SK-N-SH (cell line): ENCODE results near the gene OVOL1. TPM values are rescaled to one million over a fixed set of nuclear protein-coding genes. Genes with fewer than 3 reads are reported as not detected.
A peak's percentile ranks its signal among the peaks of the same experiment; 100 is the strongest.

Source experiments
- CTCF ChIA-PET: fragments of 300-600, 350-600 bp; formaldehyde crosslinking; extraction: SDS; loops from one replicate; lab custom pipeline; 2021; lab: Yijun Ruan, JAX
- POLR2A ChIA-PET: fragments of 350-600 bp; sonication (Branson Sonifier 250); formaldehyde crosslinking; extraction: SDS; loops from one replicate; lab custom pipeline; 2020; ENCODE audit warnings: antibody characterized with exemption, inconsistent platforms; lab: Yijun Ruan, JAX
- DNase-seq: peaks from one replicate; pipeline ENCODE4 v3.0.0; 2012
- H2AFZ ChIP-seq: fragments of 200-600 bp; sonication (generic); 2 replicates; pipeline ENCODE4 v1.8.1; 2016; ENCODE audit warnings: antibody characterized with exemption, mild to moderate bottlenecking, low read depth
- H3F3A ChIP-seq: fragments of 200-600 bp; sonication (generic); replicated peaks from 2 replicates; pipeline ENCODE3; 2016; ENCODE audit warnings: antibody characterized with exemption, mild to moderate bottlenecking; ENCODE audit not compliant: insufficient read depth
- H3K27ac ChIP-seq, 2 experiments: fragments of 200-500 bp in 1 of 2; fragments of 200-600 bp in 1 of 2; sonication (Bioruptor generic) in 1 of 2; sonication (generic), shearing (Covaris generic) in 1 of 2; 2 replicates each; pipeline versions ENCODE4 v1.5.1 to v1.6.1; 2014 to 2016; ENCODE audit warnings: low read depth in 2 of 2, inconsistent platforms in 1 of 2, low read length in 1 of 2, mild to moderate bottlenecking in 1 of 2, mixed read lengths in 1 of 2
- H3K27me3 ChIP-seq: fragments of 200-600 bp; sonication (generic), shearing (Covaris generic); 2 replicates; pipeline ENCODE4 v1.6.1; 2016; ENCODE audit warnings: mixed run types; ENCODE audit not compliant: insufficient read depth
- H3K36me3 ChIP-seq, 2 experiments: fragments of 200-500 bp in 1 of 2; fragments of 200-600 bp in 1 of 2; sonication (Bioruptor generic) in 1 of 2; sonication (generic) in 1 of 2; replicated peaks in 1 of 2; 2 replicates each; pipeline versions ENCODE3 to v1.5.1; 2014 to 2016; ENCODE audit warnings: low read length in 1 of 2, mild to moderate bottlenecking in 1 of 2; ENCODE audit not compliant: insufficient read depth in 2 of 2, control insufficient read depth in 1 of 2
- H3K4me1 ChIP-seq, 2 experiments: fragments of 200-500 bp in 1 of 2; fragments of 200-600 bp in 1 of 2; sonication (Bioruptor generic) in 1 of 2; sonication (generic), shearing (Covaris generic) in 1 of 2; 2 replicates each; pipeline versions ENCODE4 v1.5.1 to v1.6.1; 2014 to 2016; ENCODE audit warnings: low read depth in 1 of 2, low read length in 1 of 2, mixed run types in 1 of 2; ENCODE audit not compliant: insufficient read depth in 2 of 2, control insufficient read depth in 1 of 2
- H3K4me2 ChIP-seq: fragments of 200-600 bp; sonication (generic), shearing (Covaris generic); 2 replicates; pipeline ENCODE4 v1.6.1; 2017; ENCODE audit warnings: mixed run types
- H3K4me3 ChIP-seq, 2 experiments: fragments of 200-500 bp in 1 of 2; fragments of 200-600 bp in 1 of 2; sonication (Bioruptor generic) in 1 of 2; sonication (generic), shearing (Covaris generic) in 1 of 2; 2 replicates each; pipeline versions ENCODE4 v1.5.1 to v1.8.1; 2014 to 2016; ENCODE audit warnings: low read depth in 2 of 2, inconsistent platforms in 1 of 2, low read length in 1 of 2, mild to moderate bottlenecking in 1 of 2, mixed read lengths in 1 of 2, moderate library complexity in 1 of 2
- H3K79me2 ChIP-seq: fragments of 200-600 bp; sonication (generic); 2 replicates; pipeline ENCODE4 v1.8.1; 2017; ENCODE audit warnings: mild to moderate bottlenecking; ENCODE audit not compliant: insufficient read depth
- H3K9ac ChIP-seq: fragments of 200-600 bp; sonication (generic); 2 replicates; pipeline ENCODE4 v1.6.1; 2017; ENCODE audit warnings: mixed run types
- H3K9me2 ChIP-seq: fragments of 200-600 bp; sonication (generic); 2 replicates; pipeline ENCODE4 v1.6.1; 2017; ENCODE audit warnings: mixed run types
- H3K9me3 ChIP-seq: fragments of 200-600 bp; sonication (generic); 2 replicates; pipeline ENCODE4 v1.6.1; 2017; ENCODE audit warnings: mixed run types, mild to moderate bottlenecking, moderate library complexity
- H4K20me1 ChIP-seq: fragments of 200-600 bp; sonication (generic); 2 replicates; pipeline ENCODE4 v1.6.1; 2017; ENCODE audit warnings: mild to moderate bottlenecking, mixed run types; ENCODE audit not compliant: insufficient read depth
- FOXM1 ChIP-seq: IDR thresholded peaks from 2 replicates; pipeline ENCODE4 v1.4.0; 2012; ENCODE audit warnings: low read depth, mild to moderate bottlenecking
- GATA2 ChIP-seq: sonication (generic); formaldehyde crosslinking; IDR thresholded peaks from 2 replicates; pipeline ENCODE4 v1.5.0; 2020; ENCODE audit warnings: mild to moderate bottlenecking, missing genetic modification reagents
- MEF2A ChIP-seq: IDR thresholded peaks from 2 replicates; pipeline ENCODE4 v1.4.0; 2012; ENCODE audit warnings: low read depth, borderline replicate concordance
- MXI1 ChIP-seq: IDR thresholded peaks from 2 replicates; pipeline ENCODE4 v1.6.1; 2012; ENCODE audit warnings: mild to moderate bottlenecking, low read depth, low read length, improper control_type of control experiment
- NFIC ChIP-seq: IDR thresholded peaks from 2 replicates; pipeline ENCODE4 v1.4.0; 2012; ENCODE audit warnings: borderline replicate concordance
- NRF1 ChIP-seq: IDR thresholded peaks from 2 replicates; pipeline ENCODE4 v1.6.1; 2012; ENCODE audit warnings: low read depth, mild to moderate bottlenecking, low read length
- RFX5 ChIP-seq: IDR thresholded peaks from 2 replicates; pipeline ENCODE4 v1.6.1; 2012; ENCODE audit warnings: mild to moderate bottlenecking, improper control_type of control experiment, low read length
- RXRA ChIP-seq: IDR thresholded peaks from 2 replicates; pipeline ENCODE4 v1.4.0; 2012; ENCODE audit warnings: low read depth, mild to moderate bottlenecking, borderline replicate concordance
- SIN3A ChIP-seq: IDR thresholded peaks from 2 replicates; pipeline ENCODE4 v1.6.1; 2012; ENCODE audit warnings: low read depth, mild to moderate bottlenecking, low read length, moderate library complexity, borderline replicate concordance
- SMC3 ChIP-seq: IDR thresholded peaks from 2 replicates; pipeline ENCODE4 v1.6.1; 2012; ENCODE audit warnings: low read depth, low read length, improper control_type of control experiment
- TAF1 ChIP-seq: IDR thresholded peaks from 2 replicates; pipeline ENCODE4 v1.6.1; 2012; ENCODE audit warnings: low read depth, mild to moderate bottlenecking, low read length, moderate library complexity, borderline replicate concordance
- TCF12 ChIP-seq: IDR thresholded peaks from 2 replicates; pipeline ENCODE4 v1.4.0; 2012
- TEAD4 ChIP-seq: IDR thresholded peaks from 2 replicates; pipeline ENCODE4 v1.4.0; 2012; ENCODE audit warnings: mild to moderate bottlenecking, borderline replicate concordance; ENCODE audit not compliant: insufficient read depth
- WGBS: methylation state at CpG from one replicate; pipeline ENCODE4 v1.1.6; 2017; ENCODE audit warnings: low lambda C conversion rate; 5-methylcytosine and 5-hydroxymethylcytosine counted together
- polyA plus RNA-seq, 3 experiments: library from polyadenylated mRNA; depleted of rRNA; stranded (reverse); fragments of >200 nt; gene quantifications; 2 replicates each; pipeline ENCODE4 v1.2.3, GENCODE V29; 2012
- TF ChIP-seq, protein P1 (sequence below): fragments of 200-600 bp; sonication (generic); IDR thresholded peaks from 2 replicates; pipeline ENCODE4 v1.6.1; 2017; ENCODE audit warnings: antibody characterized with exemption, mild to moderate bottlenecking, moderate library complexity
- TF ChIP-seq, protein P2 (sequence below): IDR thresholded peaks from 2 replicates; pipeline ENCODE4; 2012
- TF ChIP-seq, protein P3 (sequence below): IDR thresholded peaks from 2 replicates; pipeline ENCODE4 v1.4.0; 2012; ENCODE audit warnings: low read depth, borderline replicate concordance
- TF ChIP-seq, protein P4 (sequence below): IDR thresholded peaks from 2 replicates; pipeline ENCODE4 v1.4.0; 2012; ENCODE audit warnings: low read depth, borderline replicate concordance
- TF ChIP-seq, protein P5 (sequence below): fragments of 150-350 bp; IDR thresholded peaks from 2 replicates; pipeline ENCODE4 v1.6.1; 2017; ENCODE audit warnings: antibody characterized with exemption, low read length, low read depth, borderline replicate concordance

The OVOL1 gene
- polyA plus RNA-seq, 1 of the 3 experiments (the other 2 are of a cell fraction): not detected

DNA sequence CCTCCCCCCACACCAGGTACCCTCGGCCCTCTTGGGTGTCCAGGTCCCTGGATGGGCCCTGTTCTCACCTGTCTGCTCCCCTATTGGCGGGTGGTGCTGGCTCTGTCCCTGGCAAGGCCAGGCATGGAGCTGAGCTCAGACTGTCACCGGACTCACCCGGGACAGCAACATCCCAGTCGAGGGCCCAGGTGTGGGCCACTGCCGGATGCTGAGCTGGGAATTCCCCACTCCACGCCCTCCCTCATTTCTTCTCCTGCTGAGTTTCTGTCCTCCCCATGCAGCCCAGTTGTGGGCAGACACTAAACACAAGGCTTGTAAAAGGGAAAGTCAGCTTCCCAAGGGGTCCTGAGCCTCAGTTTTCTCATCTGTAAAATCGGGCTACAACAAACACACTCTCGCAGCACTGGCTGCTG, 4.0 kb upstream of the OVOL1 start:
- no peak overlapping the region for H3K4me3 ChIP-seq
- no peak overlapping the region for H3K27ac ChIP-seq
- DNase-seq: peak; percentile 23
- peaks cover 0 to 13% of the 10 kb centered on the region in 2 experiments; a peak in 1 of 4 replicates for H3K4me1 ChIP-seq
- H3K4me2 ChIP-seq: no peak overlapping the region
- no peak for TF ChIP-seq TAF1
- TF ChIP-seq MEF2A: no peak
- no peak for TF ChIP-seq SMC3
- TF ChIP-seq, protein P1, sequence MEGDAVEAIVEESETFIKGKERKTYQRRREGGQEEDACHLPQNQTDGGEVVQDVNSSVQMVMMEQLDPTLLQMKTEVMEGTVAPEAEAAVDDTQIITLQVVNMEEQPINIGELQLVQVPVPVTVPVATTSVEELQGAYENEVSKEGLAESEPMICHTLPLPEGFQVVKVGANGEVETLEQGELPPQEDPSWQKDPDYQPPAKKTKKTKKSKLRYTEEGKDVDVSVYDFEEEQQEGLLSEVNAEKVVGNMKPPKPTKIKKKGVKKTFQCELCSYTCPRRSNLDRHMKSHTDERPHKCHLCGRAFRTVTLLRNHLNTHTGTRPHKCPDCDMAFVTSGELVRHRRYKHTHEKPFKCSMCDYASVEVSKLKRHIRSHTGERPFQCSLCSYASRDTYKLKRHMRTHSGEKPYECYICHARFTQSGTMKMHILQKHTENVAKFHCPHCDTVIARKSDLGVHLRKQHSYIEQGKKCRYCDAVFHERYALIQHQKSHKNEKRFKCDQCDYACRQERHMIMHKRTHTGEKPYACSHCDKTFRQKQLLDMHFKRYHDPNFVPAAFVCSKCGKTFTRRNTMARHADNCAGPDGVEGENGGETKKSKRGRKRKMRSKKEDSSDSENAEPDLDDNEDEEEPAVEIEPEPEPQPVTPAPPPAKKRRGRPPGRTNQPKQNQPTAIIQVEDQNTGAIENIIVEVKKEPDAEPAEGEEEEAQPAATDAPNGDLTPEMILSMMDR: no peak
- TF ChIP-seq GATA2 (CRISPR knock-in tag): no peak
- TF ChIP-seq MXI1: no peak
- no peak for TF ChIP-seq RFX5
- TF ChIP-seq, protein P2, sequence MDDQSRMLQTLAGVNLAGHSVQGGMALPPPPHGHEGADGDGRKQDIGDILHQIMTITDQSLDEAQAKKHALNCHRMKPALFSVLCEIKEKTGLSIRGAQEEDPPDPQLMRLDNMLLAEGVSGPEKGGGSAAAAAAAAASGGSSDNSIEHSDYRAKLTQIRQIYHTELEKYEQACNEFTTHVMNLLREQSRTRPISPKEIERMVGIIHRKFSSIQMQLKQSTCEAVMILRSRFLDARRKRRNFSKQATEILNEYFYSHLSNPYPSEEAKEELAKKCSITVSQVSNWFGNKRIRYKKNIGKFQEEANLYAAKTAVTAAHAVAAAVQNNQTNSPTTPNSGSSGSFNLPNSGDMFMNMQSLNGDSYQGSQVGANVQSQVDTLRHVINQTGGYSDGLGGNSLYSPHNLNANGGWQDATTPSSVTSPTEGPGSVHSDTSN: no peak
- no peak for TF ChIP-seq FOXM1
- TF ChIP-seq, protein P3, sequence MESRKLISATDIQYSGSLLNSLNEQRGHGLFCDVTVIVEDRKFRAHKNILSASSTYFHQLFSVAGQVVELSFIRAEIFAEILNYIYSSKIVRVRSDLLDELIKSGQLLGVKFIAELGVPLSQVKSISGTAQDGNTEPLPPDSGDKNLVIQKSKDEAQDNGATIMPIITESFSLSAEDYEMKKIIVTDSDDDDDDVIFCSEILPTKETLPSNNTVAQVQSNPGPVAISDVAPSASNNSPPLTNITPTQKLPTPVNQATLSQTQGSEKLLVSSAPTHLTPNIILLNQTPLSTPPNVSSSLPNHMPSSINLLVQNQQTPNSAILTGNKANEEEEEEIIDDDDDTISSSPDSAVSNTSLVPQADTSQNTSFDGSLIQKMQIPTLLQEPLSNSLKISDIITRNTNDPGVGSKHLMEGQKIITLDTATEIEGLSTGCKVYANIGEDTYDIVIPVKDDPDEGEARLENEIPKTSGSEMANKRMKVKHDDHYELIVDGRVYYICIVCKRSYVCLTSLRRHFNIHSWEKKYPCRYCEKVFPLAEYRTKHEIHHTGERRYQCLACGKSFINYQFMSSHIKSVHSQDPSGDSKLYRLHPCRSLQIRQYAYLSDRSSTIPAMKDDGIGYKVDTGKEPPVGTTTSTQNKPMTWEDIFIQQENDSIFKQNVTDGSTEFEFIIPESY: no peak
- no peak for TF ChIP-seq NRF1
- TF ChIP-seq TCF12: no peak
- no peak for TF ChIP-seq SIN3A
- TF ChIP-seq NFIC: no peak
- no peak for TF ChIP-seq RXRA
- TF ChIP-seq, protein P4, sequence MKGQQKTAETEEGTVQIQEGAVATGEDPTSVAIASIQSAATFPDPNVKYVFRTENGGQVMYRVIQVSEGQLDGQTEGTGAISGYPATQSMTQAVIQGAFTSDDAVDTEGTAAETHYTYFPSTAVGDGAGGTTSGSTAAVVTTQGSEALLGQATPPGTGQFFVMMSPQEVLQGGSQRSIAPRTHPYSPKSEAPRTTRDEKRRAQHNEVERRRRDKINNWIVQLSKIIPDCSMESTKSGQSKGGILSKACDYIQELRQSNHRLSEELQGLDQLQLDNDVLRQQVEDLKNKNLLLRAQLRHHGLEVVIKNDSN: no peak
- TF ChIP-seq, protein P5, sequence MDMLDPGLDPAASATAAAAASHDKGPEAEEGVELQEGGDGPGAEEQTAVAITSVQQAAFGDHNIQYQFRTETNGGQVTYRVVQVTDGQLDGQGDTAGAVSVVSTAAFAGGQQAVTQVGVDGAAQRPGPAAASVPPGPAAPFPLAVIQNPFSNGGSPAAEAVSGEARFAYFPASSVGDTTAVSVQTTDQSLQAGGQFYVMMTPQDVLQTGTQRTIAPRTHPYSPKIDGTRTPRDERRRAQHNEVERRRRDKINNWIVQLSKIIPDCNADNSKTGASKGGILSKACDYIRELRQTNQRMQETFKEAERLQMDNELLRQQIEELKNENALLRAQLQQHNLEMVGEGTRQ: no peak
- TF ChIP-seq TEAD4: no peak
- TF ChIP-seq, all 33 proteins: peak for 0
- Histone ChIP-seq H3K79me2 (peaks cover 15% of the 10 kb centered on the region; the same call in 1 of the 2 replicates), H3K27me3 (peaks cover 22% of the 10 kb centered on the region), H3K36me3 (peaks cover 0 to 11% of the 10 kb centered on the region in 2 experiments), H3K9me2 (no peaks in the 10 kb centered on the region), H3K9me3 (no peaks in the 10 kb centered on the region), H3F3A (peaks cover 12% of the 10 kb centered on the region), H3K9ac (no peak overlapping the region), H4K20me1 (peaks cover 6% of the 10 kb centered on the region; the same call in 1 of the 2 replicates), H2AFZ (no peak overlapping the region)
- POLR2A ChIA-PET: no interaction called here
- WGBS: 83% methylated on average over 8 of the region's 9 CpGs
- CTCF ChIA-PET: interaction anchor here (1.0 to 8.6 kb wide), 6 partner anchors 11 to 176 kb away, joined by 3 to 152 read pairs (median 16); no protein-coding TSS in a partner anchor
